RWPE1 (cell line): ENCODE data around the gene PSME2.

Experiments
- CTCF ChIA-PET: fragments of 350-600 bp; sonication (Branson Sonifier 250); formaldehyde crosslinking; extraction: SDS; loops from one replicate; lab custom pipeline; 2021; lab: Yijun Ruan, JAX
- POLR2A ChIA-PET: fragments of 400-600 bp; formaldehyde crosslinking; extraction: SDS; loops from one replicate; lab custom pipeline; 2020; ENCODE audit warnings: antibody characterized with exemption; ENCODE audit not compliant: low non-redundant PET; lab: Yijun Ruan, JAX
- DNase-seq: peaks from one replicate; pipeline ENCODE4 v3.0.0; 2012; ENCODE audit warnings: low spot score
- H3K27ac ChIP-seq: fragments of 450-650 bp; 2 replicates; pipeline ENCODE4 v1.5.1; 2017
- TF ChIP-seq, protein P1 (sequence below): fragments of 450-650 bp; conservative IDR thresholded peaks from 2 replicates; pipeline ENCODE4 v1.5.1; 2017; ENCODE audit warnings: low read depth, mild to moderate bottlenecking

Gene PSME2

GRCh38 chr14:24130717-24131548 lies 15.5 kb downstream of the PSME2 start:
- ChIA-PET POLR2A (no interaction called here), CTCF (no interaction called here)
- no peak for DNase-seq
- H3K27ac ChIP-seq, result no peak overlapping the region
- TF ChIP-seq, protein P1, sequence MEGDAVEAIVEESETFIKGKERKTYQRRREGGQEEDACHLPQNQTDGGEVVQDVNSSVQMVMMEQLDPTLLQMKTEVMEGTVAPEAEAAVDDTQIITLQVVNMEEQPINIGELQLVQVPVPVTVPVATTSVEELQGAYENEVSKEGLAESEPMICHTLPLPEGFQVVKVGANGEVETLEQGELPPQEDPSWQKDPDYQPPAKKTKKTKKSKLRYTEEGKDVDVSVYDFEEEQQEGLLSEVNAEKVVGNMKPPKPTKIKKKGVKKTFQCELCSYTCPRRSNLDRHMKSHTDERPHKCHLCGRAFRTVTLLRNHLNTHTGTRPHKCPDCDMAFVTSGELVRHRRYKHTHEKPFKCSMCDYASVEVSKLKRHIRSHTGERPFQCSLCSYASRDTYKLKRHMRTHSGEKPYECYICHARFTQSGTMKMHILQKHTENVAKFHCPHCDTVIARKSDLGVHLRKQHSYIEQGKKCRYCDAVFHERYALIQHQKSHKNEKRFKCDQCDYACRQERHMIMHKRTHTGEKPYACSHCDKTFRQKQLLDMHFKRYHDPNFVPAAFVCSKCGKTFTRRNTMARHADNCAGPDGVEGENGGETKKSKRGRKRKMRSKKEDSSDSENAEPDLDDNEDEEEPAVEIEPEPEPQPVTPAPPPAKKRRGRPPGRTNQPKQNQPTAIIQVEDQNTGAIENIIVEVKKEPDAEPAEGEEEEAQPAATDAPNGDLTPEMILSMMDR, result no peak

DNA sequence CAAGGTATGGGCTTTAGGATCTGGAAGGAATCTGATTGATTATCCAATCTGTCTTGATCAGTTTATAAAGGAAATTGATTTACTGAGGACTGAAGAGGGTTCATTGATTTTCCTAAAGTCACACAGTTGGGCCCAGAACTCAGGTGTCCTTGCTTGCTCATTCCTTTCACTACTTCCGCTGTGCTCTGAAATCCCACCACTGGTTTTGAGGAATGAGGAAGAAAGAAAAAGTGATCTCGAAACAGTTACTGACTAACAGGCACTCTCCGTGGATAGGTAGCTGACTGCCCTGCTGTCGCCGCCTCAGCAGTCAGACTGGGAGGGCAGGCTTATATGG lies 16.1 kb downstream of the PSME2 start, which contains the start of gene FITM1:
TSS of gene FITM1 (plus strand) at position 280 of the 337 bp plus-strand sequence. CDS start 905 bp downstream, outside the sequence.
- H3K27ac ChIP-seq, result no peak within 1 kb of the TSS
- TF ChIP-seq, protein P1, result no peak
- DNase-seq, result no peak
- ChIA-PET CTCF (no interaction called here), POLR2A (no interaction called here)

- H3K27ac ChIP-seq, result no peak overlapping the region
- TF ChIP-seq, protein P1, result no peak
- no peak for DNase-seq
- CTCF ChIA-PET, result interaction anchor here (0.7 kb wide), 2 partner anchors 20 to 22 kb away, joined by 3 to 4 read pairs; no protein-coding TSS in a partner anchor
- POLR2A ChIA-PET, result no interaction called here
Measured at GRCh38 chr14:24129410-24129998, 16.9 kb downstream of the PSME2 start.

DNA sequence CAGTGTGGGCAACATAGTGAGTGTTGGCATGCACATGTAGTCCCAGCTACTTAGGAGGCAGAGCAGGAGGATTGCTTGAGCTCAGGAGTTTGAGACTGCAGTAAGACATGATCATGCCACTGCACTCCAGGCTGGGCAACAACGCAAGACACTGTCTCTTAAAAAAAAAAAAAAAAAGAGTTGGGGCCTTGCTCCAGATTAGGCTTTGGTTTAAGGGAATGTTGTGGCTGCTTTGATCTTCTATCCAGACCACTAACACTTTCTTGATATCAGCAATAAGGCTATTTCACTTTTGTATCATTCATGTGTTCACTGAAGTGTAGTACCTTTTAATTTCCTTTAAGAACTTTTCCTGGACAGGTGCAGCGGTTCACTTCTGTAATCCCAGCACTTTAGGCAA lies 18.7 kb downstream of the PSME2 start:
- DNase-seq, result no peak
- TF ChIP-seq, protein P1, result no peak
- CTCF ChIA-PET, result interaction anchor here (0.6 kb wide), 2 partner anchors 10 to 27 kb away, joined by 3 to 4 read pairs; no protein-coding TSS in a partner anchor
- H3K27ac ChIP-seq, result no peak overlapping the region
- POLR2A ChIA-PET, result interaction anchor here (1.0 kb wide), 1 partner anchor 13 kb away, joined by 3 read pairs; no protein-coding TSS in a partner anchor

GRCh38 chr14:24126939-24127338 lies 19.5 kb downstream of the PSME2 start:
- no peak for DNase-seq
- no peak overlapping the region for H3K27ac ChIP-seq
- TF ChIP-seq, protein P1, result no peak
- POLR2A ChIA-PET, result interaction anchor here (1.0 kb wide), 1 partner anchor 14 kb away, joined by 3 read pairs; no protein-coding TSS in a partner anchor
- CTCF ChIA-PET, result interaction anchor here (0.6 to 1.5 kb wide), 3 partner anchors 23 to 34 kb away, joined by 3 read pairs; partner anchors contain the start of gene IRF9
